GM12864 (cell line): ENCODE data around the gene CLEC1A.

Source experiments
- DNase-seq: peaks from one replicate; pipeline ENCODE4 v3.0.0-alpha.2; 2011; ENCODE audit warnings: low read depth
- H3K4me3 ChIP-seq: 2 replicates; pipeline ENCODE4 v1.5.1; 2011; ENCODE audit warnings: mild to moderate bottlenecking, low read depth, low read length, control low read depth
- CTCF ChIP-seq: IDR thresholded peaks from 2 replicates; pipeline ENCODE4 v1.5.1; 2011; ENCODE audit warnings: low read depth, mild to moderate bottlenecking, moderate library complexity, low read length, control low read depth, inconsistent platforms; ENCODE audit errors: missing control alignments

Gene CLEC1A

DNA sequence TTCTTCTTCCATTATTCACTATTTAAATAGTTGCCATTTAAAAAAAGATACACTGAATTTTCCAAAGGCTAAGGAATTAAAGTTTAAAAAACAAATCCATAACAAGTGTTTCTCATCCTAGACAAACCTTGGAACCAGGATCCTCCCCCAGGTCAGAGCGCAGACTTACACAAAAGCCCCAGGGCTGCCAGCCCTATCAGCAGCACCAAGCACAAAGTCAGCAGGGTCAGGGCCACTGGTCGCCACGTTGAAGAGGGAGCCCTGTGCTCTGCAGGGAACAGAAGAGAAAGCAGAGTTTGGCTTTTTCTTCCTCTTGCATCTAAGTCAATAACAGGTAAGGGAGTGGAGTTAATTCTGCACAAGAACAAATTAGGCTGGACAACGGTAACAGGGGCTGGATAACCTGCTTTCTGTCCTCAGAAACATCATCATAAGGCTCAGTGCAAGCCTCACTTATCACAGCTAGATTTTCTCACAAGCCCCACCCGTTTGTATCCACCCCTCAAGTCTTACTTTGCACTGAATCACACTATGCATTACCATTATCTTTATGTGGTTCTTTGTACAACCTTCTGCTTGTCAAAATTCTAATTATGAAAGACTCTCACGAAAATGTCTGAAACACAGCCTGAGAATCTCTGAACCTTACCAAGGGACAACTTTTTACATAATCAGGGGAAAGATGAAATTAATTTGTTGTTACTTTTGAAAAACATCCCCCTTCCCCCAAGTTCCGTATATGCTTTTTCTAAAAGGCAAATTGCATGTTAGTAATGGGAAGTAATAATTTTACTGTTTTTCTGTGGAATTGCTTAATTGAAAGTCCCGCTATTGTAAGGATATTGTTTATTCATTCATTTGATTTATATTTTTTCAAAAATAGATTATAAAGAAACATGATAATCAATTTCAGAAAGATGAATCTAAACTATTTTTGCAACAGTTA is 9.6 kb downstream of the CLEC1A start:
- TF ChIP-seq CTCF, result no peak
- DNase-seq, result no peak
- H3K4me3 ChIP-seq, result no peak overlapping the region

DNA sequence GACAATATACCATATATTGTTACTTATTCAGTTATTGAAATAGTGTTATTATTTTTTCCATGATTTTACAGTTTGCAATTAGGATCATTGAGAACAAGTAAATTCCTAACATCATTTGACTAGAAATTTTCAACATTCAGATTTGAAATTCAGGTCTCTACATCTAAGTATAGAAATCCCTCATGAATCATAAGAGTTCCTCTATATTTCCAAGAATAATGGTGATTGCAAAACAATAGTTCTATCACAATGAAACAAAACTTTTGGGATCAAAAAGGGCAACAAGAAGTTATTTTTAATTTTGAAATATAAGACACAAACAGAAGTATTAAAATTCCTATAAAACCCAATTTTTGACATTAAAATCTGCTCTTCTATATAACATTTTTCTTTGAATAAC is 10.8 kb downstream of the CLEC1A start:
- DNase-seq, result no peak
- H3K4me3 ChIP-seq, result no peak overlapping the region
- TF ChIP-seq CTCF, result no peak

DNA sequence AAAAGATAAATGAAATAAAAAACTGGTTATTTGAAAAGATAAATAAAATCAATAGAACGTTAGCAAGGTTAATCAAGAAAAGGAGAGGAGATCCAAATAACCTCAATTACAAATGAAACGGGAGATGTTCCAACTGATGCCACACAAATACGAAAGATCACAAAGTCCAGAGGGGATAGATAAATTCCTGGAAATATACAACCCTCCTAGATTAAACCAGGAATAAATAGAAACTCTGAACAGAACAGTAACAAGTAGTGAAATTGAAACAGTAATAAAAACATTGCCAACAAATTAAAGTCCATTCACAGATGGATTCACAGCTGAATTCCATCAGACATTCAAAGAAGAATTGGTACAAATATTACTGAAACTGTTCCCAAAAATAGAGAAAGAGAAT is 12.4 kb downstream of the CLEC1A start:
- TF ChIP-seq CTCF, result no peak
- no peak overlapping the region for H3K4me3 ChIP-seq
- no peak for DNase-seq

- DNase-seq, result no peak
- no peak for TF ChIP-seq CTCF
Observed at GRCh38 chr12:10084733-10085132, 14.1 kb downstream of the CLEC1A start.

GRCh38 chr12:10082117-10082874 is 16.5 kb downstream of the CLEC1A start:
- no peak for DNase-seq
- no peak overlapping the region for H3K4me3 ChIP-seq
- no peak for TF ChIP-seq CTCF

More at GRCh38 chr12:10084733-10085132, 14.1 kb downstream of the CLEC1A start:
- H3K4me3 ChIP-seq, result no peak overlapping the region

DNA sequence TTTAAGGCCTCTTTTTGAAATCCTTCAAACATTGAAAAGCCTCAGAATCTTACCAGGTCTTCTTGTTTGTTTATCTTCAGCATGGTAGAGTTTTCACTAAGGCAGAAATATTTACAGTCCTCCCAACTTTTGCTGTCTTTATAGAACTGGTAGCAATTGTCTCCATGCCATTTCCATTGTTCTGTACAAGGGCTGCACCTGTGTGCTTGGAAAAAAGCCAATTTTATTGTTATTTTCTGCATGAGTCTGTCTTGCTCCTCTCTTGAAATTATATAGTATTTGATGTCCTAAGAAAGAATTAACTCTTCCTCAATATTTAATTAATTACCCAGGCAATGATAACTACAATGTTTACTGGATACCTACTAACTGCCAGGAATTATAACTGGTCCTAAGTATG is 23.3 kb downstream of the CLEC1A start:
- no peak for TF ChIP-seq CTCF
- DNase-seq, result no peak
- H3K4me3 ChIP-seq, result no peak overlapping the region
